Smooth muscle cell of bladder (primary cell): ENCODE data around the gene PSMB8. TPM values are rescaled to one million over a fixed set of nuclear protein-coding genes. Genes with fewer than 3 reads are reported as not detected.

Source experiments
- total RNA-seq: library from RNA; depleted of rRNA; stranded (reverse); fragments of >200 nt; gene quantifications from 2 replicates; pipeline ENCODE4 v1.2.3, GENCODE V29; 2014

The PSMB8 gene
- 43.6 and 51.9 TPM in 2 replicates for total RNA-seq

DNA sequence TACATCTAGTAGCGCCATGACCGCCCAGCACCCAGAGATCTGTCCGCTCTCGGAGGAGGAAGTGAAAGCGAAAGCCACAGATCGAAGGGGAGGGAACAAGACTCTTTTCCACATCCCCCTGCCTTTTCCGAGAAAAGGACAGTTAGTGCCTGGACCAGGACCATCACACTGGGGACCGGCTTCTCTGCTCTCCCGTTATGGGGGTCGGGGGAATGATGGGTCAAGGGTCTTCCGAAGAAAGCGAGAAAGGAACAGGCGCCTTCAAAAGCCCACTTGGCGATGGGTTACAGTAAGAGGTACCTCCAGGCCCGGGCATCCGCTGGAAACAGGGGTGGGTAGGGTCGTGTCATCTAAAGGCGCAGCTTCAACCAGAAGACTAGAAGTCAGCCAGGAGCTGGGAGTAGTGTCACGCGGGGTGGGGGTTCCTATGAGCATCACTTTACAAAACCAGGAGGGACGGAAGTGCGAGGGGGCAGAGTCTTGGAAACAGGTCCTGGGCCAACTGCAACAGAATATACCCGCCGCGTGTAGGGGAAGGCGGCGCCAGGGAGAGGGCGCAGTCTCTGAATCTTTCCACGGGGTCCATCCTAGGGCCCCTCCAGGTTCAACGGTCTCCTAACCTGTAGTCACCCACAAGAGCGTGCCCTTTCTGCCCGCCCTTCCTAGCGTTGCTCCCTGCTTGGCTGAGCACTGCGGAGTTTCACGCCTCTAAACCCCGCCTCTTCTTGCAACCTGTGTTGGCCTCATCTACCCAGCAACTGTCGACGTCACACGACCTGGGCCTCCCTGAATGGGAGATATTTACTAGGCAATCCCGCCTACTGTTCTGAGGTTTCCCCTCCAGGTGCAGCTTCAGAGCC, at the start of gene PSMB8:
Gene PSMB8 (minus strand): TSS at position 69 of the 860 bp plus-strand sequence. CDS start 51 bp downstream, at position 18.

GRCh38 chr6:32853541-32854375, 9.9 kb upstream of the PSMB8 start, which contains the start of the genes PSMB9 and TAP1:
Gene PSMB9, plus strand, starts transcription at chr6:32854192. Its CDS starts 38 bp downstream, at chr6:32854230.
Gene TAP1, minus strand, starts transcription at chr6:32853704. Its CDS starts 68 bp downstream, at chr6:32853636.

DNA sequence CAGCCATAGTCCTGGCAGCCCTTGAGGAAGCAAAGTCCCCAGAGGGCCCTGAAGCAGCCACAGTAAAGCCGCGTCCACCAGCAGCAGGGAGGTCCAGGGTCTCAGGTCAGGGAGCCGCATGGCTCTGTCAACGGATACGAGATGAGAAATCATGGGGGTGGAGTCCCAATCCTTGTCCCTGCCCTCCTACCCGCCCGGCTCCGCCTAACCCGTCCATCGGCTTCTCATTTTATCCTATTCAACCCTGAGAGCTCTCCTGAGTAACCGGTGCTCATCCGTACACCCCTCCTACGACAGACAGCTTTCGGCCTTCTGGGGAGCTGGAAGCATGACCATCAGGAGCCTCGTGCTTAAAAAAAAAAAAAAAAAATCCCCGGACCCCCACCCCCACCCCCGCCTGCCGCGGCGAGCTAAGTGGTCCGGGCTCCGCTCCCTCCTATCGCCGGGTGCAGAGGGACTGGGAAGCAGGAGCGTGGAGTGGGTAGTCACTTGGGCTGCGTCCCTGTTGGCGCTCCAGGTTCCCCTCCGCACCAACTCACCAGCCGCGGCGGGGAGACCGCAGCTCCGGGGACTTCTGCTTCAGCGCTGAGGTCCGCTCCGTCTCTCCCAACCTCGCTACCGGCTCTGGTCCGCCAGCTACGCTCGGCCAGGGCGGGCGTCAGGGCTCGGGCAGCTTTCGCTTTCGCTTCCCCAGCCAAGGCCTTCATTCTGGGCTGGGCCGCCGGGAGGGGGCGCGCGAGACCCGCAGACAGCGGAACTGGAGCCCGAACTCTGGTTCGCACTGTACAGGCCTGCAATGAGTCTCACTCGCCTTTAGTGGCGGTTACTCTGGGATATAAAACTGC, 5.5 kb downstream of the PSMB8 start, which contains the start of gene TAP2:
Gene TAP2 (minus strand): TSS at position 626 of the 845 bp plus-strand sequence. CDS start 506 bp downstream, at position 120.

DNA sequence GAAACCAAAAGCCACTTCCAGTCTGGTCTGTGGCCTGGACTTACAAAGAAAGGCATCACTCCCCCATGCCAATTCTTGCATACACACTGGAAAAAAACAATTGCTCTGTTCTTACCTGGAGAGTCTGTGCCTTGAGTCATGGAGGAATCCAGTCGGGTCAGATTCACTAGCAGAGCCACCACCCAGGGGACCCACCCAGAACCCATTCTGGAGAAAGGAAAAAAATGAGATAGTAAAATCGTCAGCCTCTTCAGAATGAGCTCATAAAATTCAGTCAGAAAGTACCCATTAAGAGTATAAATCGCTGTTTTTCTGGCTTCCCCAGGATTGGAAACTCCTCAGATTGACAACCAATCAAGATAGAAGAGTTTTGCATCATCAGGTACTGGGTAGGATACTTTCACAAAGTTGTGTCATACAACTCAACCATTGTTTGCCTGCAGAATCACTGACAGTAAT, 27.1 kb downstream of the PSMB8 start, which contains the start of gene HLA-DOB:
Gene HLA-DOB (minus strand): TSS at position 257 of the 459 bp plus-strand sequence. CDS start 51 bp downstream, at position 206.

Other genes starting within 250 kb of the PSMB8 start
- gene HLA-DQA1, start 206.6 kb downstream of the PSMB8 start, total RNA-seq: not detected in 2 replicates
- not detected in 2 replicates for gene HLA-DQB1, start 177.4 kb downstream of the PSMB8 start, total RNA-seq
- gene HLA-DQA2, start 102.7 kb downstream of the PSMB8 start, total RNA-seq: not detected in 2 replicates
- gene HLA-DQB2, start 80.5 kb downstream of the PSMB8 start, total RNA-seq: not detected in 2 replicates
- 0.09 and 0.14 TPM in 2 replicates for gene HLA-DOB, start 27.0 kb downstream of the PSMB8 start, total RNA-seq
- gene TAP2, start 5.3 kb downstream of the PSMB8 start, total RNA-seq: 15.8 and 21.7 TPM in 2 replicates
- gene TAP1, start 9.7 kb upstream of the PSMB8 start, total RNA-seq: 37.1 and 41.5 TPM in 2 replicates
- gene PSMB9, start 10.1 kb upstream of the PSMB8 start, total RNA-seq: 29.2 and 31.1 TPM in 2 replicates
- under 0.01 and 0.71 TPM in 2 replicates for gene HLA-DMB, start 97.0 kb upstream of the PSMB8 start, total RNA-seq
- gene HLA-DMA, start 109.0 kb upstream of the PSMB8 start, total RNA-seq: 1.8 and 2.1 TPM in 2 replicates
- gene BRD2, start 124.5 kb upstream of the PSMB8 start, total RNA-seq: 54.8 and 73.9 TPM in 2 replicates
- under 0.01 TPM in 1 of 2 replicates, not detected in the other for gene HLA-DOA, start 165.5 kb upstream of the PSMB8 start, total RNA-seq
- gene HLA-DPA1, start 229.6 kb upstream of the PSMB8 start, total RNA-seq: 2.8 TPM in 1 of 2 replicates, not detected in the other
- gene HLA-DPB1, start 231.9 kb upstream of the PSMB8 start, total RNA-seq: 2.3 and 15.9 TPM in 2 replicates